GM19438 (cell line): ENCODE measurements around the gene ZNF79.

Experiments used
- ATAC-seq: cut with Tn5 transposase; IDR thresholded peaks from one replicate; pipeline ENCODE4 v1.9.1; 2021; ENCODE audit warnings: low read depth; ENCODE audit not compliant: unreplicated experiment

Gene ZNF79

GRCh38 chr9:127423934-127424675 is at the start of gene ZNF79:
Gene ZNF79, plus strand, starts transcription at chr9:127424382. Its CDS starts 406 bp downstream, at chr9:127424788.
- ATAC-seq: peak; percentile 85

GRCh38 chr9:127380479-127380878 is 43.7 kb upstream of the ZNF79 start:
- ATAC-seq: no peak

- ATAC-seq: no peak
Observed at GRCh38 chr9:127382541-127382940, 41.6 kb upstream of the ZNF79 start.

GRCh38 chr9:127384016-127384730 is 40.0 kb upstream of the ZNF79 start:
- ATAC-seq: no peak

- ATAC-seq: no peak
Observed at GRCh38 chr9:127384901-127385300, 39.3 kb upstream of the ZNF79 start.

GRCh38 chr9:127386249-127386648 is 37.9 kb upstream of the ZNF79 start:
- no peak for ATAC-seq

GRCh38 chr9:127386981-127387380 is 37.2 kb upstream of the ZNF79 start:
- ATAC-seq: no peak

- ATAC-seq: peak; percentile 69
Observed at GRCh38 chr9:127388037-127388855, 35.9 kb upstream of the ZNF79 start.

- no peak for ATAC-seq
Observed at GRCh38 chr9:127388856-127389238, 35.3 kb upstream of the ZNF79 start.

- no peak for ATAC-seq
Observed at GRCh38 chr9:127389381-127390247, 34.6 kb upstream of the ZNF79 start.

- no peak for ATAC-seq
Observed at GRCh38 chr9:127390248-127390545, 34.0 kb upstream of the ZNF79 start.

- no peak for ATAC-seq
Observed at GRCh38 chr9:127390563-127390962, 33.6 kb upstream of the ZNF79 start.

- no peak for ATAC-seq
Observed at GRCh38 chr9:127392166-127392565, 32.0 kb upstream of the ZNF79 start.

- ATAC-seq: no peak
Observed at GRCh38 chr9:127392976-127393375, 31.2 kb upstream of the ZNF79 start.

GRCh38 chr9:127393645-127394044 is 30.5 kb upstream of the ZNF79 start:
- no peak for ATAC-seq

GRCh38 chr9:127395497-127396252 is 28.5 kb upstream of the ZNF79 start:
- no peak for ATAC-seq

- peak; percentile 7 for ATAC-seq
Observed at GRCh38 chr9:127396253-127396807, 27.9 kb upstream of the ZNF79 start.

- ATAC-seq: peak; percentile 95
Observed at GRCh38 chr9:127396808-127397645, 27.2 kb upstream of the ZNF79 start, which contains the start of gene SLC2A8. Gene SLC2A8, plus strand, starts transcription at chr9:127397169. Its CDS starts 62 bp downstream, at chr9:127397231.
